ENCODE results near the gene GPS1. TPM values are rescaled to one million over a fixed set of nuclear protein-coding genes. Genes with fewer than 3 reads are reported as not detected.

GPS1 gene
- total and polyA plus RNA-seq, 2 donors (not counting 1 experiment from before 2014, with no cell fraction given) = 80.5 to 124 TPM

DNA sequence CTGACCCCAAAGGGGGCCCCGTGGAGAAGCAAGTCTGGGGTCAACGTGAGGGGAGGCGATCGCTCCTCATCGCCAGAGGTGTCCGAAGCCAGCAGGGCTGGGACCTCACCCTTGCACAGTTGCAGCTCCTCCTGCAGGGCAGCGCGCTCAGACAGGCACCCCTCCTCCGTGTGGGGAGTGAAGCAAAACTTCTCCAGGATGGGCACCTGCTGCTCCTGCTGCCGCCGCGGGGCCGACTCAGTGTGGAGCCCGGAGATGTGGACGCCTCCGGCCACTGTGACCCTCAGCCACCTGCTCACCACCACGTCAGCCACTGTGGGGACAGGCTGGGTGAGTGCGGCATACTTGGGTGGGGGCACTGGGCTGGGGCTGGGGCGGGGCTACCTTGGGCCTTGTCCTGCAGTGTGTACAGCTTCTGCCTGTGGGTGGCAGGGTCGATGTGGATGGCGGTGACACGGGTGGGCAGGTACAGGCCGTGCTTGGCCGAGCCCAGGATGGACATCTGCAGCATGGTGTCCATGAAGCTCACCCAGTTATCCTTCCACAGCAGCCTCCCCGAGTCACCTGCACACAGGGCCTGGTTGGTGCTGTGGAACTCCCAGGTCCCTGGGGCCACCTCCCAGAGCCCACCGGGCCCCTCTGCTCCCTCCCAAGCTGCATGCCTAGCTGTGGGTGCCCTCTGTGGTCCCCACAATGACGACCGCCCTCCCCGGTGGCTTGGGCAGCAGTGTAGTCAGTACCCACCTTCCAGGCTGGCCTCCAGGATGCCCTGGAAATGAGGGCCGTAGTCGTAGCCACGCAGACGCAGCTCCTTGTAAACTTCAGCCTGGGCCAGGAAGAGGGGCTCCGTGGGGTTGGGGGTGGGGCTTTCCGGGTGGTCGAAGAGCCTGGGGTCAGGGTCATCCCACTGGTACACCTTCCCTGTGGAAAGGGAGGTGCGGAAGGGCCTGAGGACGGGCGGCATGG, 35.5 kb downstream of the GPS1 start:
- Histone ChIP-seq H4K20me1 (ENCODE audit: control insufficient read depth, insufficient read depth, low read length, poor library complexity, severe bottlenecking) (no peaks in the 10 kb centered on the region), H3K27ac (ENCODE audit: low read length in 2 of 2) (no peak overlapping the region), H3K9me3 (ENCODE audit: control extremely low read depth in 1 of 3, control insufficient read depth in 2 of 3, insufficient read depth in 1 of 3, low read length in 2 of 3) (no peaks in the 10 kb centered on the region), H3K27me3 (replicated peaks in 1 of 4; ENCODE audit: control extremely low read depth in 1 of 4, control insufficient read depth in 3 of 4, insufficient read depth in 4 of 4, low read length in 3 of 4) (no peaks in the 10 kb centered on the region), H3K79me2 (ENCODE audit: control insufficient read depth, insufficient read depth, low read length) (no peaks in the 10 kb centered on the region), H2AFZ (ENCODE audit: insufficient read depth, low read depth, low read length, poor library complexity, severe bottlenecking) (no peak overlapping the region), H3K4me1 (ENCODE audit: control insufficient read depth in 2 of 2, insufficient read depth in 2 of 2, low read length in 2 of 2) (no peaks in the 10 kb centered on the region), H3K36me3 (replicated peaks in 1 of 2; ENCODE audit: control extremely low read depth in 1 of 2, control insufficient read depth in 1 of 2, extremely low read depth in 1 of 2, insufficient read depth in 2 of 2, low read length in 1 of 2) (peaks cover 0 to 73% of the 10 kb centered on the region in 2 experiments), H3K4me3 (ENCODE audit: control extremely low read depth in 1 of 5, extremely low read depth in 1 of 5, insufficient read depth in 1 of 5, low read depth in 2 of 5, low read length in 4 of 5) (no peak overlapping the region), H3K4me2 (replicated peaks; ENCODE audit: low read depth, low read length, poor library complexity, severe bottlenecking) (no peak overlapping the region), H3K9ac (ENCODE audit: low read length) (no peak overlapping the region)
- no peak for ATAC-seq (ENCODE audit: low read depth)
- Mint-ChIP-seq H3K9me3 (ENCODE audit: insufficient read depth) (no peaks in the 10 kb centered on the region), H3K27ac (no peak overlapping the region), H3K27me3 (no peaks in the 10 kb centered on the region), H3K4me1 (no peaks in the 10 kb centered on the region), H3K4me3 (no peak overlapping the region)
- TF ChIP-seq, protein P1, sequence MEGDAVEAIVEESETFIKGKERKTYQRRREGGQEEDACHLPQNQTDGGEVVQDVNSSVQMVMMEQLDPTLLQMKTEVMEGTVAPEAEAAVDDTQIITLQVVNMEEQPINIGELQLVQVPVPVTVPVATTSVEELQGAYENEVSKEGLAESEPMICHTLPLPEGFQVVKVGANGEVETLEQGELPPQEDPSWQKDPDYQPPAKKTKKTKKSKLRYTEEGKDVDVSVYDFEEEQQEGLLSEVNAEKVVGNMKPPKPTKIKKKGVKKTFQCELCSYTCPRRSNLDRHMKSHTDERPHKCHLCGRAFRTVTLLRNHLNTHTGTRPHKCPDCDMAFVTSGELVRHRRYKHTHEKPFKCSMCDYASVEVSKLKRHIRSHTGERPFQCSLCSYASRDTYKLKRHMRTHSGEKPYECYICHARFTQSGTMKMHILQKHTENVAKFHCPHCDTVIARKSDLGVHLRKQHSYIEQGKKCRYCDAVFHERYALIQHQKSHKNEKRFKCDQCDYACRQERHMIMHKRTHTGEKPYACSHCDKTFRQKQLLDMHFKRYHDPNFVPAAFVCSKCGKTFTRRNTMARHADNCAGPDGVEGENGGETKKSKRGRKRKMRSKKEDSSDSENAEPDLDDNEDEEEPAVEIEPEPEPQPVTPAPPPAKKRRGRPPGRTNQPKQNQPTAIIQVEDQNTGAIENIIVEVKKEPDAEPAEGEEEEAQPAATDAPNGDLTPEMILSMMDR (IDR thresholded peaks at IDR 0.05) = no peak
- no peak for TF ChIP-seq EZH2 (IDR thresholded peaks at IDR 0.05; ENCODE audit: borderline replicate concordance, insufficient read depth, low read depth, low read length, poor library complexity, severe bottlenecking)
- CTCF ChIA-PET = no interaction called here
- POLR2A ChIA-PET = no interaction called here
- intact Hi-C loops (cut with micrococcal nuclease) = no loop called here
- DNase-seq = no peak
- 95% methylated on average over 39 of the region's 39 CpGs for WGBS (ENCODE audit: insufficient coverage)
